Measurements from ENCODE around the gene SLC12A2. TPM values are rescaled to one million over a fixed set of nuclear protein-coding genes. Genes with fewer than 3 reads are reported as not detected.

SLC12A2 gene
- total RNA-seq, 1 experiment from 2014 or later, result 85.2 TPM

- TF ChIP-seq CTCF (IDR thresholded peaks at IDR 0.05; ENCODE audit: insufficient read depth in 1 of 2, low read depth in 1 of 2, low read length in 1 of 2, severe bottlenecking in 1 of 2, unreplicated experiment in 1 of 2), result no peak
Measured at GRCh38 chr5:128237546-128237945, 154.0 kb downstream of the SLC12A2 start.

More at GRCh38 chr5:128237546-128237945, 154.0 kb downstream of the SLC12A2 start:
- H3K4me3 Mint-ChIP-seq (ENCODE audit: unreplicated experiment), result no peak overlapping the region
- no peaks in the 10 kb centered on the region for H3K27me3 Mint-ChIP-seq (ENCODE audit: insufficient read depth, unreplicated experiment)
- Histone ChIP-seq H3K36me3 (ENCODE audit: control insufficient read depth, insufficient read depth, low read length) (no peaks in the 10 kb centered on the region), H3K27me3 (replicated peaks; ENCODE audit: control insufficient read depth, insufficient read depth, low read length) (no peaks in the 10 kb centered on the region), H3K9me3 (no peaks in the 10 kb centered on the region), H3K4me1 (no peaks in the 10 kb centered on the region), H3K4me3 (ENCODE audit: low read depth, low read length) (no peak overlapping the region)
- no peak overlapping the region for H3K27ac Mint-ChIP-seq (ENCODE audit: unreplicated experiment)
- no peaks in the 10 kb centered on the region for H3K9me3 Mint-ChIP-seq (ENCODE audit: unreplicated experiment)
- intact Hi-C loops (cut with micrococcal nuclease; ENCODE audit: unreplicated experiment), result no loop called here
- BruUV-seq (replicated peaks), result no TSS peak
- H3K36me3 Mint-ChIP-seq (ENCODE audit: insufficient read depth, unreplicated experiment), result no peaks in the 10 kb centered on the region
- ChIA-PET POLR2A (no interaction called here), CTCF (no interaction called here)
- H3K4me1 Mint-ChIP-seq (ENCODE audit: low read depth, unreplicated experiment), result no peaks in the 10 kb centered on the region
- no peak for DNase-seq

Measured in Caco-2 (cell line).